OCI-LY1 (cell line): ENCODE measurements around the gene DOK5.

Experiments
- H2AFZ ChIP-seq: fragments of 200-600 bp; sonication (generic), shearing (Covaris generic); 2 replicates; pipeline ENCODE4 v1.6.0; 2014; ENCODE audit warnings: antibody characterized with exemption, mild to moderate bottlenecking, low read length
- H3F3A ChIP-seq: fragments of 200-600 bp; sonication (generic), shearing (Covaris generic); 2 replicates; pipeline ENCODE4 v1.6.0; 2014; ENCODE audit warnings: mild to moderate bottlenecking, antibody characterized with exemption, low read length, moderate library complexity; ENCODE audit not compliant: insufficient read depth
- H3K27ac ChIP-seq: fragments of 200-600 bp; sonication (generic); 2 replicates; pipeline ENCODE4 v1.5.1; 2014; ENCODE audit warnings: low read length, mixed run types, mild to moderate bottlenecking, low read depth; ENCODE audit not compliant: poor library complexity, severe bottlenecking
- H3K27me3 ChIP-seq: fragments of 200-600 bp; sonication (generic); 2 replicates; pipeline ENCODE4 v1.6.0; 2014; ENCODE audit warnings: antibody characterized with exemption, mild to moderate bottlenecking, low read length, moderate library complexity; ENCODE audit not compliant: insufficient read depth
- H3K36me3 ChIP-seq: fragments of 200-600 bp; sonication (generic); 2 replicates; pipeline ENCODE4 v1.6.1; 2014; ENCODE audit warnings: mild to moderate bottlenecking, antibody characterized with exemption, low read length, moderate library complexity, mixed read lengths; ENCODE audit not compliant: insufficient read depth
- H3K4me1 ChIP-seq: fragments of 200-600 bp; sonication (generic); 2 replicates; pipeline ENCODE4 v1.5.1; 2014; ENCODE audit warnings: mild to moderate bottlenecking, low read length, moderate library complexity; ENCODE audit not compliant: insufficient read depth, severe bottlenecking
- H3K4me2 ChIP-seq: fragments of 200-600 bp; sonication (generic), shearing (Covaris generic); 2 replicates; pipeline ENCODE4 v1.6.1; 2014; ENCODE audit warnings: low read length
- H3K4me3 ChIP-seq: fragments of 200-600 bp; sonication (generic); 2 replicates; pipeline ENCODE4 v1.5.1; 2014; ENCODE audit warnings: low read length, low read depth, mild to moderate bottlenecking, mixed read lengths; ENCODE audit not compliant: poor library complexity, severe bottlenecking
- H3K79me2 ChIP-seq: fragments of 200-600 bp; shearing (Covaris generic); 2 replicates; pipeline ENCODE4 v1.6.1; 2016; ENCODE audit warnings: mixed run types, low read length, mixed read lengths; ENCODE audit not compliant: insufficient read depth
- H3K9ac ChIP-seq: fragments of 200-600 bp; sonication (generic), shearing (Covaris generic); 2 replicates; pipeline ENCODE4 v1.6.1; 2014; ENCODE audit warnings: mild to moderate bottlenecking, low read length, mixed read lengths
- H3K9me2 ChIP-seq: fragments of 200-600 bp; sonication (generic), shearing (Covaris generic); 2 replicates; pipeline ENCODE4 v1.6.1; 2014; ENCODE audit warnings: low read depth, mild to moderate bottlenecking, low read length, mixed read lengths
- H3K9me3 ChIP-seq: fragments of 200-600 bp; shearing (Covaris generic); 2 replicates; pipeline ENCODE4 v1.6.1; 2014; ENCODE audit warnings: low read length, mixed read lengths
- H4K20me1 ChIP-seq: fragments of 200-600 bp; sonication (generic), shearing (Covaris generic); 2 replicates; pipeline ENCODE4 v1.6.0; 2016; ENCODE audit warnings: mild to moderate bottlenecking, low read length; ENCODE audit not compliant: insufficient read depth
- CTCF ChIP-seq: fragments of 200-600 bp; sonication (generic), shearing (Covaris generic); IDR thresholded peaks from 2 replicates; pipeline ENCODE4 v1.5.1; 2017; ENCODE audit warnings: mild to moderate bottlenecking, antibody characterized with exemption, low read length, moderate library complexity, mixed read lengths
- EZH2 ChIP-seq: fragments of 200-600 bp; sonication (generic), shearing (Covaris generic); IDR thresholded peaks from 2 replicates; pipeline ENCODE4 v1.8.0; 2017; ENCODE audit warnings: borderline replicate concordance, mixed run types, mild to moderate bottlenecking, antibody characterized with exemption, low read length, moderate library complexity, mixed read lengths

Gene DOK5

GRCh38 chr20:54639941-54640340 lies 164.5 kb downstream of the DOK5 start:
- no peak for TF ChIP-seq EZH2
- TF ChIP-seq CTCF, result no peak

GRCh38 chr20:54640800-54641199 lies 165.4 kb downstream of the DOK5 start:
- Histone ChIP-seq H3K27me3 (no peaks in the 10 kb centered on the region; the same call in 1 of the 2 replicates), H3K9ac (no peak overlapping the region), H2AFZ (no peak overlapping the region), H3K9me2 (no peaks in the 10 kb centered on the region), H3K27ac (no peak overlapping the region), H3K36me3 (no peaks in the 10 kb centered on the region), H4K20me1 (no peaks in the 10 kb centered on the region), H3K4me2 (no peak overlapping the region), H3K9me3 (no peaks in the 10 kb centered on the region), H3K4me3 (no peak overlapping the region), H3F3A (no peaks in the 10 kb centered on the region), H3K4me1 (no peaks in the 10 kb centered on the region), H3K79me2 (no peaks in the 10 kb centered on the region)
- TF ChIP-seq EZH2 (no peak), CTCF (no peak)

More at GRCh38 chr20:54639941-54640340, 164.5 kb downstream of the DOK5 start:
- no peaks in the 10 kb centered on the region for H3F3A ChIP-seq
- H3K4me1 ChIP-seq, result no peaks in the 10 kb centered on the region
- no peak overlapping the region for H3K9ac ChIP-seq
- H3K9me2 ChIP-seq, result no peaks in the 10 kb centered on the region
- no peak overlapping the region for H3K27ac ChIP-seq
- no peaks in the 10 kb centered on the region for H3K9me3 ChIP-seq
- H3K27me3 ChIP-seq, result no peaks in the 10 kb centered on the region; the same call in 1 of the 2 replicates
- H3K4me2 ChIP-seq, result no peak overlapping the region
- H3K4me3 ChIP-seq, result no peak overlapping the region
- H2AFZ ChIP-seq, result no peak overlapping the region
- no peaks in the 10 kb centered on the region for H3K36me3 ChIP-seq
- no peaks in the 10 kb centered on the region for H4K20me1 ChIP-seq
- no peaks in the 10 kb centered on the region for H3K79me2 ChIP-seq

GRCh38 chr20:54642864-54643667 lies 167.7 kb downstream of the DOK5 start:
- H3K79me2 ChIP-seq, result no peaks in the 10 kb centered on the region
- TF ChIP-seq CTCF, result no peak
- no peak for TF ChIP-seq EZH2
- no peaks in the 10 kb centered on the region for H3K36me3 ChIP-seq
- H3K9ac ChIP-seq, result no peak overlapping the region
- H3F3A ChIP-seq, result no peaks in the 10 kb centered on the region
- H3K9me2 ChIP-seq, result no peaks in the 10 kb centered on the region
- no peaks in the 10 kb centered on the region for H3K9me3 ChIP-seq
- no peak overlapping the region for H3K4me3 ChIP-seq
- no peaks in the 10 kb centered on the region for H3K27me3 ChIP-seq
- H2AFZ ChIP-seq, result no peak overlapping the region
- H3K4me1 ChIP-seq, result no peaks in the 10 kb centered on the region
- no peak overlapping the region for H3K27ac ChIP-seq
- H4K20me1 ChIP-seq, result no peaks in the 10 kb centered on the region
- no peak overlapping the region for H3K4me2 ChIP-seq
